ENCODE measurements around the gene THAP12. TPM values are rescaled to one million over a fixed set of nuclear protein-coding genes. Genes with fewer than 3 reads are reported as not detected.

The THAP12 gene
- total RNA-seq, 1 donor from 2014 or later = 92.5 TPM

GRCh38 chr11:76310832-76311595 lies 69.9 kb downstream of the THAP12 start:
- DNase-seq (ENCODE audit: low spot score in 2 of 2) (no peak), FAIRE-seq (no peak)

GRCh38 chr11:76307978-76308747 lies 72.8 kb downstream of the THAP12 start:
- FAIRE-seq (no peak), DNase-seq (ENCODE audit: low spot score in 2 of 2) (no peak)

- DNase-seq (ENCODE audit: low spot score in 2 of 2) (no peak), FAIRE-seq (no peak)
These were observed 73.5 kb downstream of the THAP12 start for GRCh38 chr11:76307396-76307795.

GRCh38 chr11:76303399-76303798 lies 77.5 kb downstream of the THAP12 start:
- DNase-seq (ENCODE audit: low spot score in 2 of 2) (no peak), FAIRE-seq (no peak)

- DNase-seq (ENCODE audit: low spot score in 2 of 2) = no peak
- FAIRE-seq = no peak
These were observed 77.9 kb downstream of the THAP12 start for GRCh38 chr11:76302996-76303395.

Small RNA genes within 50 kb of the gene (small RNA-seq; reads per million reads assigned to genes)
- gene RF00019 = not detected

Other genes starting within 250 kb of the THAP12 start
- 5.7 TPM for gene WNT11, start 174.6 kb downstream of the THAP12 start, total RNA-seq
- 16.3 TPM for gene GVQW3, start 191 bp upstream of the THAP12 start, total RNA-seq
- 28.9 TPM for gene EMSY, start 63.9 kb upstream of the THAP12 start, total RNA-seq